Stimulated activated CD8-positive, alpha-beta memory T cell treated with anti-CD3 and anti-CD28 coated beads, Interleukin-4, amount 100 ng/mL, for 48 hours (primary cell): Measurements from ENCODE around the gene UNCX.
"Not testable (repeated sequence)": the region's sequence is repeated elsewhere in the genome, so short reads cannot be mapped to it uniquely, and the experiment has no call there.

Source experiments
- DNase-seq: peaks from one replicate; pipeline ENCODE4 v3.0.0-alpha.2; 2020

The UNCX gene

GRCh38 chr7:1259621-1260243 lies 27.1 kb downstream of the UNCX start:
- DNase-seq, result no peak

- no peak for DNase-seq
Observed at GRCh38 chr7:1260244-1260635, 27.6 kb downstream of the UNCX start.

- DNase-seq, result not testable (repeated sequence)
Observed at GRCh38 chr7:1261036-1261435, 28.4 kb downstream of the UNCX start.

GRCh38 chr7:1262441-1262840 lies 29.8 kb downstream of the UNCX start:
- DNase-seq, result no peak

- no peak for DNase-seq
Observed at GRCh38 chr7:1263391-1263951, 30.8 kb downstream of the UNCX start.

GRCh38 chr7:1264345-1265280 lies 31.9 kb downstream of the UNCX start:
- DNase-seq, result no peak

GRCh38 chr7:1267016-1267900 lies 34.6 kb downstream of the UNCX start:
- DNase-seq, result no peak

- no peak for DNase-seq
Observed at GRCh38 chr7:1268076-1268815, 35.6 kb downstream of the UNCX start.

GRCh38 chr7:1268866-1269265 lies 36.2 kb downstream of the UNCX start:
- no peak for DNase-seq

GRCh38 chr7:1269336-1269890 lies 36.7 kb downstream of the UNCX start:
- DNase-seq, result no peak

GRCh38 chr7:1270181-1270580 lies 37.5 kb downstream of the UNCX start:
- no peak for DNase-seq

GRCh38 chr7:1271046-1271445 lies 38.4 kb downstream of the UNCX start:
- no peak for DNase-seq

GRCh38 chr7:1271656-1272055 lies 39.0 kb downstream of the UNCX start:
- no peak for DNase-seq

GRCh38 chr7:1272136-1272535 lies 39.5 kb downstream of the UNCX start:
- DNase-seq, result not testable (repeated sequence)

GRCh38 chr7:1274121-1274875 lies 41.6 kb downstream of the UNCX start:
- no peak for DNase-seq

- DNase-seq, result no peak
Observed at GRCh38 chr7:1274876-1275375, 42.3 kb downstream of the UNCX start.

GRCh38 chr7:1275451-1276381 lies 43.0 kb downstream of the UNCX start:
- no peak for DNase-seq

GRCh38 chr7:1276626-1277175 lies 44.0 kb downstream of the UNCX start:
- DNase-seq, result no peak

GRCh38 chr7:1278543-1278942 lies 45.9 kb downstream of the UNCX start:
- no peak for DNase-seq
